ENCODE data around the gene FOXK2.

The FOXK2 gene

DNA sequence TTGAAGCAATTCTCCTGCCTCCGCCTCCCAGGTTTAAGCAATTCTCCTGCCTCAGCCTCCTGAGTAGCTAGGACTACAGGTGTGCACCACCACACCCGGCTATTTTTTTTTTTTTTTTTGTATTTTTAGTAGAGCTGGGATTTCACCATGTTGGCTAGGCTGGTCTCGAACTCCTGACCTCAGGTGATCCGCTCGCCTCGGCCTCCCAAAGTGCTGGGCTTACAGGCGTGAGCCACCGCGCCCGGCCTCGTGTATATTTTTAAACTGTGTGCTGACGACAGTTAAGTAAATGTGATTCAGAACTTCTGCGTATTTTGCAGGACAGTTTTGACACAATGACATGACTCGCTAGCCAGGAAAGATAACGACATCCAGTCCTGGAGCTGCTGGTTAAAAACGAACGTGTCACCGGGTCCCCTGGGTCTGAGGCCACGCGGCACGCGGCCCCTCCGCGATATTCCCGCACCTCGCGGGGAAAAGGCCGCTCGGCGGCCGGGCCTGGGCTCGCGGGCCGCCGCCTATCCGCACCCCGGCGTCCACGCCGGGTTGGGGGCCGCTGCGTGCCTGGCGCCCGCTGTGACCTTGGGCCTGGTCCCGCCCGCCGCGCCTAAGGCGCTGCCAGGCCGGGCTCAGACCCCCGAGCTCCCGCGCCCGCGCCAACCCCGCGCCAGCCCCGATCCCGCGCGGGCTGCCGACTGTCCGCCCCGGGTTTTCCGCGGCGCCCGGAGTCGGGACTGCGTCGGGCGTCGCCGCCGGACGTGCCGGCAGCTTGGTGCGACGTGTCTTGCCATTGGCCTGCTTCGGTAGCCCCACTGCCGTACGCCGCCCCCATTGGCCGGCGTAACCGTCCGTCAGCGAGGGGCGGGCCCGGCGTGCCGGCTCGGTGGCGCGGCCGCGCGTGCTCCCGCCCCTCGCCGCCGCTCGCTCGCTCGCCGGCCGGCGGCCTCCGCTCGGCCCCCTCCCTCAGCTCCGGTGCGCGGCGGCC is at the start of gene FOXK2:
FOXK2 (plus strand) TSS at position 907 of the 985 bp plus-strand sequence. CDS start 157 bp downstream, outside the sequence.
- peak; percentile 100 for DNase-seq (ENCODE audit: low spot score)
- FAIRE-seq, result peak; percentile 98

GRCh38 chr17:82470065-82470464 is 49.5 kb upstream of the FOXK2 start:
- FAIRE-seq, result no peak

DNA sequence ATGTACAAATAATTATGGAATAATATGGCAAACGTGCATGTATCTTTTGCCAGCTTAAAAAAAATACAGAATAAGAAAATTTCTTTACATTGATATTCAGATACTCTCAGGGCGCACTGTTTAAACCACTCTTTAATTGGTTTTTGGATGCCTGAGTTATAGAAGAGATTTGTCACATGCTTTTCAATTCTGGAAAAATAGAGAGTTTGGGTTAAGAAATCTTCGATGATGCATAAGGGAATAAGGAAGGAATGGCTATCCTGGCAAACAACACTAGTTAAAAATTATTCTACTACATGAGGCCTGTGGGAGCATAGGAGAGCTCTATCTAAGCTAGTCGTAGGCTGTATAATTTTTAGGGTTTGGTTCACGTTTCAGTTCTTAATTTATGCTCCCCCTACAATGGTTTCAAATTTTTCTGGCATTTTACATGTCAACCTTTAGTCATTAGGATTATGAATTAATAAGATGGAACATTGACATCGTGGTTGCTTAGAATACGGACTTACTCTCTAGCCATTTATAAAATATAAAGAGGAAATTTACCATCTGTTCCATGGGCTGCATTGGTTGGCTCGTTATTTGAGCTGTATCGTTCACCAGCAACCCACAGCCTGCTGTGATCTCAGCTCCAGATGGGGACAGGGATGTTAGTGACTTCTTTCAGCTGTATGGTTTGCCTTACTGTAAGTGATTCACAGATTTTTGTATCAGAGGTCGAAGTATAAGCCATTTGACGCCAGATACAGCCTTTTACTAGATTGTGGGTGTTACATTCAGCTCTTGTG is 45.1 kb upstream of the FOXK2 start:
- FAIRE-seq (no peak), DNase-seq (ENCODE audit: low spot score) (no peak)

More at GRCh38 chr17:82470065-82470464, 49.5 kb upstream of the FOXK2 start:
- no peak for DNase-seq (ENCODE audit: low spot score)

DNA sequence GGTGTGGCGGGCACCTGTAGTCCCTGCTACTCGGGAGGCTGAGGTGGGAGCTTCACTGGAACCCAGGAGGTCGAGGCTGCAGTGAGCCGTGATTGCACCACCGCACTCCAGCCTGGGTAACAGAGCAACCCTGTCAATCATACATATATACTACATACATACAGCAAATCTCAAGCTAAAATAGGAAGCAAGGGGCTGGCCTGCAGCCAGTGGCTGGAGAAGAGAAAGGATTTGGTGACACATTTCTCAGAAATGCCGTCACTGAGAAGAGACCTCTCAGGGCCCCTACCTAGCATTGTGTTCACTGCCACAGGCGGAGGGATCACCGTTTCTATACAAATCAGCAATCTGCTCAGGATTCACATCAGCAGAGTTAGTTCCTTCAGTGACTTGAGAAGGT is 44.1 kb upstream of the FOXK2 start:
- FAIRE-seq, result no peak
- DNase-seq (ENCODE audit: low spot score), result no peak

DNA sequence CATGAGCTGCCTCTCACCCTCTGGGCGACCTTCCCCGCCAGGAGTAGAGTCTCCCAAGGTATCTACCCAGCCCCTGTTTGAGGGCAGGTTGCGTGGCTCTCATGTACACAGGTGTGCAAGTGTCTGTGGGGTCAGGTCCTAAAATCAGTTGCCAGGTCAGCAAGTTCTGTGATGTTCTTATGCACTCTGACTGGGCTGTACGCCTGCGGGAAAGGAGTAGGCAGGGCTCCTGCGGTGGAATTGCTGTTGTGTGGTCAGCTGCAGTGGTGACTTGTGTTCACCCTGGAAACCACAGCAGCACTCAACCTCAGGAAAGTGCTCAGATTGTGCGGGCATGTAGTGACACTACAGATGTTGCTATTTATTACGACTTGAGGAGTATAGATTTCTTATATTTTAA is 41.6 kb upstream of the FOXK2 start:
- DNase-seq (ENCODE audit: low spot score) (no peak), FAIRE-seq (no peak)

GRCh38 chr17:82479602-82480001 is 39.9 kb upstream of the FOXK2 start:
- FAIRE-seq (no peak), DNase-seq (ENCODE audit: low spot score) (no peak)

DNA sequence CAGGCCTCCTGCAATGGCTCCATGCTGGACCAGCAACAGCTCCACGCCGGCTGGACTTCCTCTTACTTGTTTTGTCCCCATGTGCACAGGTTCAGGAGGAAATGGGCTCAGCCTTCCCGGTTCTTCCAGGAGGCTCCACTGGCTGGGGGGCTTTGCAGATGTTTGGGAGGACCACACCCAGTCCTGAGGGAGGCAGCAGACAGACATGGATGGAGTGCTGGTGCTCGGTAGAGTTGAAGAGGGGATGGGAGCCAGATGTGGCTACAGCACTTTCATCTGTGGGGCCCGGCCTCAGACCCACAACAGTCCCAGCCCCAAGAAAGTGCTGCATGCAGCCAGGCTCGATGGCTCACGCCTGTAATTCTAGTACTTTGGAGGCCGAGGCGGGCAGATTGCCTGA is 39.2 kb upstream of the FOXK2 start:
- FAIRE-seq (no peak), DNase-seq (ENCODE audit: low spot score) (no peak)

DNA sequence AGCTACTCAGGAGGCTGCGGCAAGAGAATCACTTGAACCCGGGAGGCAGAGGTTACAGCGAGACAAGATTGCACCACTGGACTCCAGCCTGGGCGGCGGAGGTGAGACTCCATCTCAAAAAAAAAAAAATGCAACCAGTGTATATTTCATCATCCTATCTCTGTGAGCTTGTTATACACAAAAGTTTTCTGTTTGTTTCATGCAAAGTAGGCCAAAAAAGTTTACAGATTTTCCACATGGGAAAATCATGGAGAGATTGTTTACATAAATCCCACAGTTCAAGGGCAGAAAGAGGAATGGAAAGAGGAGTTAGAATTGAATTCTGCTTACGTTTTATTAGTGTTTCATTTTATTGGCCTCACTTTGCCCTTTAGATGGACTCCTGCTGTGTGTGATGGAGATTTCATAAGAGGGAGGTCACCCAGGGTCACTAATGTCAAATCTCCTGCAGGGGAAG is 36.3 kb upstream of the FOXK2 start:
- no peak for DNase-seq (ENCODE audit: low spot score)
- FAIRE-seq, result no peak

DNA sequence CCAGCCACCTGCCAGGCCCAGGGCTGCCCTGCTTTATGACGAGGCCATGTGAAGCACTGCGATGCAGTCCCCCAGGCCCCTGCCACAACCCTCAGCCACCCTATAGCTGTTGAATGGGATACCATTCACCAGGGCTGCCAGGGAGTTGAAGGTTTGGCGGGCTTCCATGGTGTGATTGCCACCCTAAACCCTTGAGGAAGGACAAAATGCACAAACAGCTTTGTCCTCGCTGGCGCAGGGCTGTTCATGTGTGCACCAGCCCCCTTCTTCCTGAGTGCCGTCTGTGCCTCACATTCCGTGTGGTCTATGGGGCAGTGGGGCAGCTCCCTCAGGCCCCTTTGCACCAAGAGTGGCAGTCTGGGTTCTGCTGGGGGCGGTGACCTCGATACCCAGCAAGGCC is 35.7 kb upstream of the FOXK2 start:
- FAIRE-seq (no peak), DNase-seq (ENCODE audit: low spot score) (no peak)

DNA sequence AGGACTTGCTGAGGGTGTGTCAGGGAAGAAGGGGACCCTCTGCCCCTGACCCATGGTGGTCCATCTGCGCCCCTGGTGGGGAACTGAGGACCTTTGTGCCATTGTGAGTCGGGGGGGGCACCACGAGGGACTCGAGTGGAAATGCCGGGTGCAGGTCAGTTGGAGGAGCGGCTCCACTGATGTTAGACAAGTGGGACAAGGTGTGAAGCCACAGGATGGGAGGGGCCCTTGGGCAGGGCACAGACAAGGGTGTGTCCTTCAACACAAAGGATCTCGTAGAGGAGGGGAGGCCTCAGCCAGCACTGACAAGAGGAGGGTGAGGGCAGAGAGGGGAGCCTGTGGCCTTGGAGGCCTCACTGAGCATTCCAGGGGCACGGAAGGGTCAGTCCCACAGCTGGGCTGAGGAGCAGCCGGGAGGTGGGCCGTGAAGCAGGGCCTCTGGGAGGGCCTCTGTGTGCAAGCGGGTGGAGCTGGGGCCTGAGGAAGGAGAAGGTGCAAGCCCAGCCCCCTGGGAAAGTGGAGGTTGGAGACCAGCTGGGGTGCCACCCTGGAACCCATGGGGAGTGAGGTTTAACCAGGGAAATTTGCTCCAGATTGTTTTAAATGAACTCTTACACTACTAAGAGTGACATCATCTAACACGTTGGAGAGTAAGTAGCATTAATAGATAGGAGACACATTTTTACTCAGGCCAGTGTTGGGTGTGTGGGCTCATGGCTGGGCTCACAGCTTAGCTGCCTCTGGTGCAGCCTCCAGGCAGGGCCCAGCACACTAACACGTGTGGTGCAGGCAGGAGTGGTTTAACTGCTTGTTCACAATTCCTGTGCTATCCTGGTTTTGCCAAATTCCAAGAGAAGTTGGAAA is 33.1 kb upstream of the FOXK2 start:
- no peak for DNase-seq (ENCODE audit: low spot score)
- FAIRE-seq, result peak; percentile 13

DNA sequence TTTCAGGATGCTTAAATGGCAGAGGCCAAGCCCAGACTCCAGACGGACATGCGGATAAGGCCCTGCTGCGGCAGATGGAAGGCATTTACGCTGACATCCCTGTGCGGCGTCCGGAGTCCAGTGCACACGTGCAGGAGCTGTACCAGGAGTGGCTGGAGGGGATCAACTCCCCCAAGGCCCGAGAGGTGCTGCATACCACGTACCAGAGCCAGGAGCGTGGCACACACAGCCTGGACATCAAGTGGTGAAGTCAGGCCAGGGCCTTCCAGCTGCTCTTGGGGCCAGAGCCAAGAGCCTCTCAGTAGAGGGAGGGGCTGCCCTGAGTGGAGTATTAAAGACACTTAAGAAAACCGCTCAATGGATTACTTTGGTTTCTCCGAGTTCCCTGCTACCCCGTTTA is 31.6 kb upstream of the FOXK2 start:
- DNase-seq (ENCODE audit: low spot score) (no peak), FAIRE-seq (no peak)

DNA sequence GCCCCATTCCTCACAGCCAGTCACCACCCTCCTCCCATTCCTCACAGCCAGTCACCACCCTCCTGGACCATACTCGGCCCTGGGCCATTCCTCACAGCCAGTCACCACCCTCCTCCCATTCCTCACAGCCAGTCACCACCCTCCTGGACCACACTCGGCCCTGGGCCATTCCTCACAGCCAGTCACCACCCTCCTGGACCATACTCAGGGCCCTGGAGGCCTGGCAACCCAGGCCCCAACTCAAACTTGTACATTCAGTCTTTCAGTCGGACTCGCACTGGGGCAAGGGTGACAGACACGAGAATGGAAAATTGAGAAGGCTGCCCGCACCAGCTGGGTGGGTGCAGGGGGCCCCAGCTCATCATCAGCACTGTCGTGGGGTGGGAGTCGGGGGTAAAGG is 30.4 kb upstream of the FOXK2 start:
- FAIRE-seq (peak; percentile 91), DNase-seq (ENCODE audit: low spot score) (no peak)

DNA sequence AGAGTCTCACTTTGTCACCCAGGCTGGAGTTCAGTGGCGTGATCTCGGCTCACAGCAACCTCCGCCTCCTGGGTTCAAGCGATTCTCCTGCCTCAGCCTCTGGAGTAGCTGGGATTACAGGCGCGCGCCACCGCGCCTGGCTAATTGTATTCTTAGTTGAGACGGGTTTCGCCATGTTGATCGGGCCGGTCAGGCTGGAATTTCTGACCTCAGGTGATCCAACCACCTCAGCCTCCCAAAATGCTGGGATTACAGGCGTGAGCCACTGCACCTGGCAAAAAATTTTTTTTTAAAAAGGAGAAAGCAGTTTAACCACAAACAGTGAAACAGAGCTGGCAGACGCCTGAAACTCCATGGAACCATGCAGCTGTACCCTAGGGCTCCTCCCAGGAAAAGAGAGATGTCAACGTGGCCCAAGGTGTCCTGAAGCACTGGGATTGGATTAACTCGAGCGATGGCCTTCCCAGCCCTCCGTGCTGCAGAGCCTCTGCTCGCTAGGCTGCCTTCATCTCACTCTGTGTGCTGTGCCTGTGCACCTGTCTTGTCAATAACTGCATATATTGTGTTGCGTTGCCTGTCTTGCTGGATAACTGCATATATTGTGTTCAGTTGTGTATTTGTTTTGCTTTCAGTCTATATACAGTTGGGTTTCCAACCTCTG is 29.6 kb upstream of the FOXK2 start:
- peak; percentile 65 for FAIRE-seq
- no peak for DNase-seq (ENCODE audit: low spot score)

GRCh38 chr17:82490512-82491195 is 28.9 kb upstream of the FOXK2 start:
- no peak for DNase-seq (ENCODE audit: low spot score)
- FAIRE-seq, result no peak

DNA sequence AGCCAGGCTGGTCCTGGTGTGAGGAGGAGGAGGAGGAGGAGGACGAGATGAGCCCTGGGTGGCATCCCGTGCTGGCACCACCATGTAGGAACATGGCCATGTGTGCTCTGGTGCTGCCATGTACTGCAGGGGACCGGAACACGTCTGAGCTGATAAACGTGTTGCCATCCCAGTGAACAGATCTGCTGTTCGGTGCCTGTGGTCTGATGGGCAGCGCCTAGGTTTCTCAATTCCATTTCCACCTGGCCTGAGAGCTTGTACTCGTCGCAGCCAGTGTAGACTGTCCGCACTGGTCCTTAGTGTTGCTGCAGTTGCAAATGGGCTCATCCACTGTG is 28.4 kb upstream of the FOXK2 start:
- FAIRE-seq (peak; percentile 17), DNase-seq (ENCODE audit: low spot score) (no peak)

DNA sequence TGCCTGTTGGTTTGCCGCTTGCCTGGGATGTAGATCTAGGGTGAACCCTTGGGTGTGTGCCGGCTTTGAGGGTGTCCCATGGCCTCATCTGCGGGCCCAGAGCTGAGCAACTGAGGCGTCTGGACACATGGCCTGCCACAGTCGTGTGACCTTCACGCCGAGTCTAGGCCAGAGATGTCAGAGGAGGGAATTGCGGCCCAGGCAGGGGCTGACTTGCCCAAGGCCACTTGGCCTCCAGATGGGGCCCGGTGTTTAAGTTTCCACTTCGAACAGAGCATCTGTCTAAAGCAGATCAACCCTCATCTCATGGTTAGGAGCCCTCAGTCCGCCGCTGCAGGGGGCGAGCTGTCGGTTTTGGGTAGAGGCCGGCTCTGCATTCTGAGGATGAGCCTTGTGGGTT is 28.0 kb upstream of the FOXK2 start:
- FAIRE-seq (no peak), DNase-seq (ENCODE audit: low spot score) (no peak)

DNA sequence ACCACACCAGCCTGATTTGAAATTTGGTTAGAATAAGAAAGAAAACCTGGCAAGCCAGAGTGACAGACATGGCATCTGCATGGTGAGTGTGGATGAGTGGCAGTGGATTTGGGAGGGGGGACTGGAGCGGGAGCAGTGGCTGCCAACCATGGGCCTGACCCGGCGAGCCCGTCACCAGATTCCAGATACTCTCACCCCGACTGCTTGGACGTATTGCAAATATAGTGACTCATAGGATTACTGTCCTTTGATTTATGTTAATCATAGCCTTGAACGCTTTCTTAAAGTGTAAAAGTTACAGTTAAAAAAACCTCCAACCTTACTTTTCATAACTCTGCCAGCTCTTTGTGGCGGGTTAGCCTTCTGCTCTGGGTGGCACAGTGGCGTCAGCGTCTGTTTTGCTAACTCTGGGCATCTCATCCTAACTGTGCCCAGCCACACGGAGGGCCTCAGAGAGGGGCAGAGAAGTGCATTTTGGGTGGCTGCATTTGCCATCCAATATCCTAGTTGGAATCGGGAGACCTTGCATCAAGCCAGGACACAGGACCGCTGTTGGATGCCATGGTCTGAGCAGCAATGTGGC is 26.8 kb upstream of the FOXK2 start:
- peak; percentile 55 for DNase-seq (ENCODE audit: low spot score)
- FAIRE-seq, result no peak

- DNase-seq (ENCODE audit: low spot score) (no peak), FAIRE-seq (peak; percentile 53)
Observed at GRCh38 chr17:82493226-82493781, 26.2 kb upstream of the FOXK2 start.

DNA sequence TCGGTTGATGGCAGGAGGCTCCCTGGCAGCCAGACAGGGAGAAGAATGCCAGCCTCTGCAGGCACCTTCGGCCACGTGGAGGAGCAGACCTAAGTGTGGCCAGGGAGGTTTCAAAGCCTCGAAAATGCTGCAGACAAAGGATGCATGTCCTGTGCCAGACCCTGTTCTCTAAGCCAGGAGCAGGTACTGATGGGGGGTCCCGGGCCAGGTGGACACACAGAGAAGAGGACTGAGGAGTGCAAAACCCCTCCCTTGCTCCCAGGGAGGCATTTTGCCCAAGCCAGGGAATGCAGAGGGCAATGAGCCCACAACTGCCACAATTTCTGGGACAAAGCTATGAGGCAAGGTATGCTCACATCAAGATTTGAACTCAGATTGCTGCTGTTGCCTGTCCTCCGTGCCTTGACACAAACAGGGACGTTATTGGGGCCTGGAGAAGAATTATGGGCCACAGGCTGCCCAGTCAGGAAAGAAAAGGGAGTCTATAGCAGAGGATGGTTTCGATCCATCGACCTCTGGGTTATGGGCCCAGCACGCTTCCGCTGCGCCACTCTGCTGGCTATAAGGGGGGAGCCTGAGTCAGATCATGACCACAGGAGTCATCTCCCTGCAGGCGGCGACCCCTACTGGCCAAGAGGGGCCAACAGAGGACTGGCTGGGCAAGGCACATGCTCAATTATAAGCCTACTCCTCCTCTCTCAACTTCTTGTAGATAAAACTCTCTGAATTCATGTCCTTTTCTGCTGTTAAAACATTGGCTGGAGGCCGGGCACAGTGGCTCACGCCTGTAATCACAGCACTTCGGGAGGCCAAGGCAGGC is 25.1 kb upstream of the FOXK2 start:
- FAIRE-seq (peak; percentile 68), DNase-seq (ENCODE audit: low spot score) (peak; percentile 94)
